WTC11 (cell line): ENCODE measurements around the gene CDA. TPM values are rescaled to one million over a fixed set of nuclear protein-coding genes. Genes with fewer than 3 reads are reported as not detected.

Experiments
- ATAC-seq: fragments of 200-7000 bp; cut with Tn5 transposase; 2 replicates; pipeline ENCODE4 v1.10.0; 2021; ENCODE audit warnings: mild to moderate bottlenecking, moderate library complexity
- CTCF ChIA-PET: fragments of 300-600 bp; sonication (Branson Sonifier 250); formaldehyde crosslinking; loops from one replicate; lab custom pipeline; 2021; ENCODE audit warnings: antibody characterized with exemption; lab: Charles Lee
- POLR2A ChIA-PET: fragments of 350-600 bp; sonication (Branson Sonifier 250); formaldehyde crosslinking; loops from one replicate; lab custom pipeline; 2021; ENCODE audit warnings: antibody characterized with exemption; lab: Charles Lee
- DNase-seq: peaks from one replicate; pipeline ENCODE4 v3.0.0; 2021; ENCODE audit warnings: low spot score
- H3K27ac Mint-ChIP-seq: 2 replicates; pipeline ENCODE4 v1.8.0; 2021; ENCODE audit warnings: mixed read lengths
- H3K27me3 Mint-ChIP-seq: 2 replicates; pipeline ENCODE4 v1.8.0; 2021; ENCODE audit warnings: low read depth, mild to moderate bottlenecking, moderate library complexity, mixed read lengths
- H3K36me3 Mint-ChIP-seq: 2 replicates; pipeline ENCODE4 v1.8.0; 2021; ENCODE audit warnings: mixed read lengths
- H3K4me1 Mint-ChIP-seq: 2 replicates; pipeline ENCODE4 v1.8.0; 2022; ENCODE audit warnings: mixed read lengths
- H3K4me3 Mint-ChIP-seq: 2 replicates; pipeline ENCODE4 v1.8.0; 2021; ENCODE audit warnings: mild to moderate bottlenecking, moderate library complexity, mixed read lengths
- H3K9me3 Mint-ChIP-seq: 2 replicates; pipeline ENCODE4 v1.8.0; 2021; ENCODE audit warnings: mixed read lengths
- ATF1 ChIP-seq: sonication (generic); formaldehyde crosslinking; IDR thresholded peaks from 2 replicates; pipeline ENCODE4 v1.8.1; 2023; ENCODE audit warnings: mild to moderate bottlenecking, moderate library complexity, missing genetic modification reagents
- ATF6 ChIP-seq: sonication (generic); formaldehyde crosslinking; IDR thresholded peaks from 2 replicates; pipeline ENCODE4 v1.8.1; 2023; ENCODE audit warnings: mild to moderate bottlenecking, missing genetic modification reagents
- CREB1 ChIP-seq: sonication (generic); formaldehyde crosslinking; IDR thresholded peaks from 2 replicates; pipeline ENCODE4 v1.8.0; 2023; ENCODE audit warnings: mild to moderate bottlenecking, missing genetic modification reagents
- FOXK1 ChIP-seq: sonication (generic); formaldehyde crosslinking; IDR thresholded peaks from 2 replicates; pipeline ENCODE4 v1.8.0; 2022; ENCODE audit warnings: mild to moderate bottlenecking, moderate library complexity, missing genetic modification reagents
- FOXP1 ChIP-seq: sonication (generic); formaldehyde crosslinking; IDR thresholded peaks from 2 replicates; pipeline ENCODE4 v1.8.0; 2022; ENCODE audit warnings: missing genetic modification reagents, mild to moderate bottlenecking, moderate library complexity, borderline replicate concordance
- GABPB1 ChIP-seq: sonication (generic); formaldehyde crosslinking; IDR thresholded peaks from 2 replicates; pipeline ENCODE4 v1.8.1; 2023; ENCODE audit warnings: mild to moderate bottlenecking, missing genetic modification reagents
- GTF2I ChIP-seq: fragments of 250-450 bp; sonication (Bioruptor Pico); conservative IDR thresholded peaks from 2 replicates; pipeline ENCODE4 v1.4.0; 2021; ENCODE audit warnings: mild to moderate bottlenecking
- HMGA2 ChIP-seq: fragments of 250-450 bp; sonication (Bioruptor Pico); IDR thresholded peaks from 2 replicates; pipeline ENCODE4 v1.4.0; 2021; ENCODE audit warnings: mild to moderate bottlenecking, moderate library complexity
- IRF2 ChIP-seq: sonication (generic); formaldehyde crosslinking; IDR thresholded peaks from 2 replicates; pipeline ENCODE4 v1.8.0; 2022; ENCODE audit warnings: low read depth, missing genetic modification reagents, borderline replicate concordance
- JAZF1 ChIP-seq: fragments of 250-450 bp; sonication (Bioruptor Pico); IDR thresholded peaks from 2 replicates; pipeline ENCODE4 v1.9.0; 2021; ENCODE audit warnings: moderate library complexity, mild to moderate bottlenecking, inconsistent platforms
- JUN ChIP-seq: sonication (generic); formaldehyde crosslinking; IDR thresholded peaks from 2 replicates; pipeline ENCODE4 v1.8.0; 2023; ENCODE audit warnings: mild to moderate bottlenecking, missing genetic modification reagents
- KAT7 ChIP-seq: sonication (generic); formaldehyde crosslinking; IDR thresholded peaks from 2 replicates; pipeline ENCODE4 v1.8.1; 2023; ENCODE audit warnings: missing genetic modification reagents, mild to moderate bottlenecking, borderline replicate concordance
- MXD4 ChIP-seq: fragments of 250-450 bp; sonication (Bioruptor Pico); IDR thresholded peaks from 2 replicates; pipeline ENCODE4 v1.8.0; 2021; ENCODE audit warnings: mild to moderate bottlenecking, moderate library complexity, borderline replicate concordance
- MYBL2 ChIP-seq: sonication (generic); formaldehyde crosslinking; IDR thresholded peaks from 2 replicates; pipeline ENCODE4 v1.8.1; 2023; ENCODE audit warnings: mild to moderate bottlenecking, moderate library complexity, missing genetic modification reagents
- NFYB ChIP-seq: sonication (generic); formaldehyde crosslinking; conservative IDR thresholded peaks from 2 replicates; pipeline ENCODE4 v1.8.0; 2022; ENCODE audit warnings: low read depth, missing genetic modification reagents
- SOX15 ChIP-seq: fragments of 250-450 bp; sonication (Bioruptor Pico); IDR thresholded peaks from 2 replicates; pipeline ENCODE4 v1.9.0; 2021; ENCODE audit warnings: mild to moderate bottlenecking
- TCF7 ChIP-seq: sonication (generic); formaldehyde crosslinking; IDR thresholded peaks from 2 replicates; pipeline ENCODE4 v1.8.0; 2022; ENCODE audit warnings: mild to moderate bottlenecking, low read depth, missing genetic modification reagents, moderate library complexity
- USF1 ChIP-seq: sonication (generic); formaldehyde crosslinking; IDR thresholded peaks from 2 replicates; pipeline ENCODE4 v1.8.0; 2022; ENCODE audit warnings: mild to moderate bottlenecking, missing genetic modification reagents
- ZNF138 ChIP-seq: sonication (generic); formaldehyde crosslinking; conservative IDR thresholded peaks from 2 replicates; pipeline ENCODE4 v1.8.1; 2022; ENCODE audit warnings: mild to moderate bottlenecking, moderate library complexity, missing genetic modification reagents
- ZNF263 ChIP-seq: sonication (generic); formaldehyde crosslinking; IDR thresholded peaks from 2 replicates; pipeline ENCODE4 v1.8.1; 2022; ENCODE audit warnings: low read depth, mild to moderate bottlenecking, moderate library complexity, missing genetic modification reagents
- total RNA-seq: library from RNA; stranded (reverse); gene quantifications from 3 replicates; pipeline ENCODE4 v1.2.3, GENCODE V29; 2021
- TF ChIP-seq, protein P1 (sequence below): fragments of 250-450 bp; sonication (Bioruptor Pico); IDR thresholded peaks from 2 replicates; pipeline ENCODE4 v1.8.0; 2021; ENCODE audit warnings: mild to moderate bottlenecking

Gene CDA
- total RNA-seq, 1 experiment from 2014 or later, result 12.5 TPM

GRCh38 chr1:20597650-20598049 lies 8.8 kb downstream of the CDA start:
- no peaks in the 10 kb centered on the region; the same call in 1 of the 2 replicates for H3K27me3 Mint-ChIP-seq
- no peak for ATAC-seq
- no peak overlapping the region for H3K4me3 Mint-ChIP-seq
- ChIA-PET CTCF (interaction anchor here (0.6 kb wide), 2 partner anchors 36 to 673 kb away, joined by 3 read pairs; no protein-coding TSS in a partner anchor), POLR2A (no interaction called here)
- peaks cover 6% of the 10 kb centered on the region for H3K9me3 Mint-ChIP-seq
- H3K4me1 Mint-ChIP-seq, result peaks cover 12% of the 10 kb centered on the region
- H3K36me3 Mint-ChIP-seq, result no peaks in the 10 kb centered on the region
- TF ChIP-seq ATF6 (CRISPR knock-in tag) (no peak), ZNF138 (CRISPR knock-in tag) (no peak), FOXK1 (CRISPR knock-in tag) (no peak), SOX15 (CRISPR knock-in tag) (no peak), CREB1 (CRISPR knock-in tag) (no peak), ZNF263 (CRISPR knock-in tag) (no peak), USF1 (no peak), JUN (CRISPR knock-in tag) (no peak), JAZF1 (CRISPR knock-in tag) (no peak), GABPB1 (CRISPR knock-in tag) (no peak), TCF7 (no peak), IRF2 (CRISPR knock-in tag) (no peak), ATF1 (CRISPR knock-in tag) (no peak), HMGA2 (CRISPR knock-in tag) (no peak), NFYB (CRISPR knock-in tag) (no peak)
- TF ChIP-seq, protein P1, sequence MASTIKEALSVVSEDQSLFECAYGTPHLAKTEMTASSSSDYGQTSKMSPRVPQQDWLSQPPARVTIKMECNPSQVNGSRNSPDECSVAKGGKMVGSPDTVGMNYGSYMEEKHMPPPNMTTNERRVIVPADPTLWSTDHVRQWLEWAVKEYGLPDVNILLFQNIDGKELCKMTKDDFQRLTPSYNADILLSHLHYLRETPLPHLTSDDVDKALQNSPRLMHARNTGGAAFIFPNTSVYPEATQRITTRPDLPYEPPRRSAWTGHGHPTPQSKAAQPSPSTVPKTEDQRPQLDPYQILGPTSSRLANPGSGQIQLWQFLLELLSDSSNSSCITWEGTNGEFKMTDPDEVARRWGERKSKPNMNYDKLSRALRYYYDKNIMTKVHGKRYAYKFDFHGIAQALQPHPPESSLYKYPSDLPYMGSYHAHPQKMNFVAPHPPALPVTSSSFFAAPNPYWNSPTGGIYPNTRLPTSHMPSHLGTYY, result no peak
- no peak overlapping the region for H3K27ac Mint-ChIP-seq
- DNase-seq, result no peak

GRCh38 chr1:20600156-20600555 lies 11.3 kb downstream of the CDA start:
- Mint-ChIP-seq H3K36me3 (peaks cover 3% of the 10 kb centered on the region), H3K4me3 (no peak overlapping the region), H3K9me3 (peaks cover 14% of the 10 kb centered on the region), H3K4me1 (peaks cover 7% of the 10 kb centered on the region), H3K27ac (no peak overlapping the region), H3K27me3 (no peaks in the 10 kb centered on the region)
- CTCF ChIA-PET, result interaction anchor here (1.1 kb wide), 1 partner anchor 25 kb away, joined by 4 read pairs; no protein-coding TSS in a partner anchor
- DNase-seq (no peak), ATAC-seq (no peak)
- no peak for TF ChIP-seq FOXP1 (CRISPR knock-in tag)
- no peak for TF ChIP-seq MYBL2 (CRISPR knock-in tag)
- no peak for TF ChIP-seq GTF2I (CRISPR knock-in tag)
- TF ChIP-seq KAT7 (CRISPR knock-in tag), result no peak
- no peak for TF ChIP-seq MXD4 (CRISPR knock-in tag)
- no peak for TF ChIP-seq JUN (CRISPR knock-in tag)
- POLR2A ChIA-PET, result interaction anchor here (0.7 kb wide), 1 partner anchor 117 kb away, joined by 5 read pairs; no protein-coding TSS in a partner anchor
